OCI-LY1 (cell line): ENCODE measurements around the gene RAB10.

Experiments
- H2AFZ ChIP-seq: fragments of 200-600 bp; sonication (generic), shearing (Covaris generic); 2 replicates; pipeline ENCODE4 v1.6.0; 2014; ENCODE audit warnings: antibody characterized with exemption, mild to moderate bottlenecking, low read length
- H3F3A ChIP-seq: fragments of 200-600 bp; sonication (generic), shearing (Covaris generic); 2 replicates; pipeline ENCODE4 v1.6.0; 2014; ENCODE audit warnings: mild to moderate bottlenecking, antibody characterized with exemption, low read length, moderate library complexity; ENCODE audit not compliant: insufficient read depth
- H3K27ac ChIP-seq: fragments of 200-600 bp; sonication (generic); 2 replicates; pipeline ENCODE4 v1.5.1; 2014; ENCODE audit warnings: low read length, mixed run types, mild to moderate bottlenecking, low read depth; ENCODE audit not compliant: poor library complexity, severe bottlenecking
- H3K27me3 ChIP-seq: fragments of 200-600 bp; sonication (generic); 2 replicates; pipeline ENCODE4 v1.6.0; 2014; ENCODE audit warnings: antibody characterized with exemption, mild to moderate bottlenecking, low read length, moderate library complexity; ENCODE audit not compliant: insufficient read depth
- H3K36me3 ChIP-seq: fragments of 200-600 bp; sonication (generic); 2 replicates; pipeline ENCODE4 v1.6.1; 2014; ENCODE audit warnings: mild to moderate bottlenecking, antibody characterized with exemption, low read length, moderate library complexity, mixed read lengths; ENCODE audit not compliant: insufficient read depth
- H3K4me1 ChIP-seq: fragments of 200-600 bp; sonication (generic); 2 replicates; pipeline ENCODE4 v1.5.1; 2014; ENCODE audit warnings: mild to moderate bottlenecking, low read length, moderate library complexity; ENCODE audit not compliant: insufficient read depth, severe bottlenecking
- H3K4me2 ChIP-seq: fragments of 200-600 bp; sonication (generic), shearing (Covaris generic); 2 replicates; pipeline ENCODE4 v1.6.1; 2014; ENCODE audit warnings: low read length
- H3K4me3 ChIP-seq: fragments of 200-600 bp; sonication (generic); 2 replicates; pipeline ENCODE4 v1.5.1; 2014; ENCODE audit warnings: low read length, low read depth, mild to moderate bottlenecking, mixed read lengths; ENCODE audit not compliant: poor library complexity, severe bottlenecking
- H3K79me2 ChIP-seq: fragments of 200-600 bp; shearing (Covaris generic); 2 replicates; pipeline ENCODE4 v1.6.1; 2016; ENCODE audit warnings: mixed run types, low read length, mixed read lengths; ENCODE audit not compliant: insufficient read depth
- H3K9ac ChIP-seq: fragments of 200-600 bp; sonication (generic), shearing (Covaris generic); 2 replicates; pipeline ENCODE4 v1.6.1; 2014; ENCODE audit warnings: mild to moderate bottlenecking, low read length, mixed read lengths
- H3K9me2 ChIP-seq: fragments of 200-600 bp; sonication (generic), shearing (Covaris generic); 2 replicates; pipeline ENCODE4 v1.6.1; 2014; ENCODE audit warnings: low read depth, mild to moderate bottlenecking, low read length, mixed read lengths
- H3K9me3 ChIP-seq: fragments of 200-600 bp; shearing (Covaris generic); 2 replicates; pipeline ENCODE4 v1.6.1; 2014; ENCODE audit warnings: low read length, mixed read lengths
- H4K20me1 ChIP-seq: fragments of 200-600 bp; sonication (generic), shearing (Covaris generic); 2 replicates; pipeline ENCODE4 v1.6.0; 2016; ENCODE audit warnings: mild to moderate bottlenecking, low read length; ENCODE audit not compliant: insufficient read depth
- CTCF ChIP-seq: fragments of 200-600 bp; sonication (generic), shearing (Covaris generic); IDR thresholded peaks from 2 replicates; pipeline ENCODE4 v1.5.1; 2017; ENCODE audit warnings: mild to moderate bottlenecking, antibody characterized with exemption, low read length, moderate library complexity, mixed read lengths
- EZH2 ChIP-seq: fragments of 200-600 bp; sonication (generic), shearing (Covaris generic); IDR thresholded peaks from 2 replicates; pipeline ENCODE4 v1.8.0; 2017; ENCODE audit warnings: borderline replicate concordance, mixed run types, mild to moderate bottlenecking, antibody characterized with exemption, low read length, moderate library complexity, mixed read lengths

The RAB10 gene

GRCh38 chr2:26000561-26001082, 33.3 kb upstream of the RAB10 start:
- Histone ChIP-seq H3K27me3 (peaks cover 5% of the 10 kb centered on the region; the same call in 1 of the 2 replicates), H3K9me2 (no peaks in the 10 kb centered on the region), H3K4me3 (no peak overlapping the region), H3F3A (no peaks in the 10 kb centered on the region), H3K9me3 (no peaks in the 10 kb centered on the region), H3K79me2 (no peaks in the 10 kb centered on the region), H3K4me1 (no peaks in the 10 kb centered on the region), H3K4me2 (no peak overlapping the region), H2AFZ (no peak overlapping the region), H4K20me1 (no peaks in the 10 kb centered on the region), H3K36me3 (no peaks in the 10 kb centered on the region), H3K9ac (no peak overlapping the region), H3K27ac (no peak overlapping the region)
- TF ChIP-seq EZH2 (no peak), CTCF (no peak)

GRCh38 chr2:26001743-26002351, 32.0 kb upstream of the RAB10 start:
- Histone ChIP-seq H3K79me2 (no peaks in the 10 kb centered on the region), H3F3A (no peaks in the 10 kb centered on the region), H3K4me1 (no peaks in the 10 kb centered on the region), H3K9me3 (no peaks in the 10 kb centered on the region), H3K27me3 (peaks cover 5% of the 10 kb centered on the region; the same call in 1 of the 2 replicates), H3K9me2 (no peaks in the 10 kb centered on the region), H3K27ac (no peak overlapping the region), H3K36me3 (no peaks in the 10 kb centered on the region), H3K9ac (no peak overlapping the region), H3K4me2 (no peak overlapping the region), H3K4me3 (no peak overlapping the region), H2AFZ (no peak overlapping the region), H4K20me1 (no peaks in the 10 kb centered on the region)
- TF ChIP-seq EZH2: no peak
- TF ChIP-seq CTCF: no peak

DNA sequence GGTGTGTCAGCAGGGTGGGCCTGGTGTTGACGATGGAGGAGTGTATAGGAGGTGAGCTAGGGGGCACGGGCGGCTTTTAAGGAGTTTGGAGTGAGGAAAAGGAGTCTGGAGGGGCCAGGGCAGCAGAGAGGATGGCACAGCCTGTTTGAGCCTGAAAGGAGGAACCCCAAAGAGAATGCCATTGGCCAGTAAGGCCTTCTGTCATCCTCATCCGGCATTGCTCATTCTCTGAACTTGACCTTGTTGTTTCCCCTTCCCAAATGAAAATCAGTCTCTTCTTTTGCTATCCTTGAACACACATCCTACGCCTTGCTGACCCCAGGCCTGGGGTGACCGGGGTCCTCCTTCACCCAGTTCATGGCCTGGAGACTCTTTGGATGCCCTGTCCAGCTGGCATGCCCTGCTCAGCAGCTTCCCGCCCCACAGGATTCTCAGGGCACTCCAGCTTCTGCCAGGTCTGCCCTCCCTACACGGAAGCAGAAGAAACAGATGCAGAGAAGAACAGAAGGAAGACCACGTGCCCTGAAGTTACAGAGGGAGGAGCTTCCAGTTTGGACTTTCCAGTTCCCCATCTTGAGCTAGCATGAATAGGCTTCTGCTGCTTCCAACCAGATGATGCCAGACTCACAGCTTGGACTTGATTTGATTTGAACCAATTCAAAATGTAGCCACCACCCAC, 31.1 kb upstream of the RAB10 start:
- Histone ChIP-seq H3K79me2 (no peaks in the 10 kb centered on the region), H3K4me3 (no peak overlapping the region), H3K27me3 (peaks cover 5% of the 10 kb centered on the region; the same call in 1 of the 2 replicates), H3F3A (no peaks in the 10 kb centered on the region), H4K20me1 (no peaks in the 10 kb centered on the region), H3K4me1 (no peaks in the 10 kb centered on the region), H3K4me2 (no peak overlapping the region), H3K36me3 (no peaks in the 10 kb centered on the region), H3K9me2 (no peaks in the 10 kb centered on the region), H3K9me3 (no peaks in the 10 kb centered on the region), H3K9ac (no peak overlapping the region), H2AFZ (no peak overlapping the region), H3K27ac (no peak overlapping the region)
- TF ChIP-seq CTCF: no peak
- TF ChIP-seq EZH2: no peak
